Upper lobe of left lung (tissue), 6 donors: ENCODE measurements around the gene KLF2. TPM values are rescaled to one million over a fixed set of nuclear protein-coding genes. Genes with fewer than 3 reads are reported as not detected.

ENCODE experiments used
- ATAC-seq, 2 donors: fragments of 200-7000 bp; cut with Tn5 transposase; one replicate each; pipeline ENCODE4 v1.9.1; 2022; ENCODE audit warnings: mild to moderate bottlenecking in 2 of 2, moderate library complexity in 2 of 2; ENCODE audit not compliant: low FRiP score in 2 of 2
- DNase-seq, 2 donors: peaks; one replicate each; pipeline ENCODE4 v3.0.0-alpha.2; 2019 to 2020
- H3K27ac ChIP-seq, 4 donors: fragments of 200-600 bp; sonication (generic); one replicate each; pipeline ENCODE4 v1.5.1; 2016 to 2019
- H3K27me3 ChIP-seq, 4 donors: fragments of 200-600 bp; sonication (generic); one replicate each; pipeline ENCODE4 v1.5.1; 2017 to 2019
- H3K36me3 ChIP-seq, 4 donors: fragments of 200-600 bp; sonication (generic); one replicate each; pipeline ENCODE4 v1.5.1; 2016 to 2019
- H3K4me1 ChIP-seq, 4 donors: fragments of 200-600 bp; sonication (generic); one replicate each; pipeline ENCODE4 v1.5.1; 2018 to 2019
- H3K4me3 ChIP-seq, 4 donors: fragments of 200-600 bp; sonication (generic); one replicate each; pipeline ENCODE4 v1.5.1; 2017 to 2019; ENCODE audit warnings: mild to moderate bottlenecking in 2 of 4, moderate library complexity in 1 of 4
- H3K9me3 ChIP-seq, 4 donors: fragments of 200-600 bp; sonication (generic); one replicate each; pipeline ENCODE4 v1.5.1; 2018 to 2019
- EP300 ChIP-seq, 4 donors: sonication (generic); formaldehyde crosslinking; IDR thresholded peaks; one replicate each; pipeline ENCODE4 v1.5.1; 2017; ENCODE audit warnings: antibody characterized with exemption in 4 of 4, control low read depth in 2 of 4
- POLR2A ChIP-seq, 4 donors: fragments of 450-650 bp; IDR thresholded peaks; one replicate each; pipeline ENCODE4 v1.5.1; 2016 to 2017; ENCODE audit warnings: antibody characterized with exemption in 4 of 4, mild to moderate bottlenecking in 2 of 4
- POLR2AphosphoS5 ChIP-seq, 2 donors: sonication (generic); formaldehyde crosslinking; IDR thresholded peaks; one replicate each; pipeline ENCODE4 v1.5.1; 2017; ENCODE audit warnings: antibody characterized with exemption in 2 of 2
- WGBS, 2 donors: methylation state at CpG; one replicate each; pipeline ENCODE4 v1.1.5; 2017 to 2018; 5-methylcytosine and 5-hydroxymethylcytosine counted together
- total RNA-seq, 6 donors: library from RNA; depleted of rRNA in 4 of 6; stranded (reverse); fragments of >200 nt in 4 of 6; gene quantifications; one replicate each; pipeline versions ENCODE4 v1.1.0 to v1.2.1, GENCODE V29; 2016 to 2021
- TF ChIP-seq, protein P1 (sequence below), 6 experiments: fragments of 450-650 bp in 4 of 6; fragments of 200-600 bp in 2 of 6; sonication (generic) in 2 of 6; IDR thresholded peaks; one replicate each; pipeline ENCODE4 v1.5.1; 2016 to 2019; ENCODE audit warnings: antibody characterized with exemption in 6 of 6
- donor health status: DM: no; HTN: no; CAD: no; lungs with moderate emphysema.
- donor health status: DM: no; HTN: yes; CAD: no; lungs with severe emphysema.

Gene KLF2
- total RNA-seq, 6 donors from 2014 or later, result 26.2 to 298 (median 75.8) TPM

DNA sequence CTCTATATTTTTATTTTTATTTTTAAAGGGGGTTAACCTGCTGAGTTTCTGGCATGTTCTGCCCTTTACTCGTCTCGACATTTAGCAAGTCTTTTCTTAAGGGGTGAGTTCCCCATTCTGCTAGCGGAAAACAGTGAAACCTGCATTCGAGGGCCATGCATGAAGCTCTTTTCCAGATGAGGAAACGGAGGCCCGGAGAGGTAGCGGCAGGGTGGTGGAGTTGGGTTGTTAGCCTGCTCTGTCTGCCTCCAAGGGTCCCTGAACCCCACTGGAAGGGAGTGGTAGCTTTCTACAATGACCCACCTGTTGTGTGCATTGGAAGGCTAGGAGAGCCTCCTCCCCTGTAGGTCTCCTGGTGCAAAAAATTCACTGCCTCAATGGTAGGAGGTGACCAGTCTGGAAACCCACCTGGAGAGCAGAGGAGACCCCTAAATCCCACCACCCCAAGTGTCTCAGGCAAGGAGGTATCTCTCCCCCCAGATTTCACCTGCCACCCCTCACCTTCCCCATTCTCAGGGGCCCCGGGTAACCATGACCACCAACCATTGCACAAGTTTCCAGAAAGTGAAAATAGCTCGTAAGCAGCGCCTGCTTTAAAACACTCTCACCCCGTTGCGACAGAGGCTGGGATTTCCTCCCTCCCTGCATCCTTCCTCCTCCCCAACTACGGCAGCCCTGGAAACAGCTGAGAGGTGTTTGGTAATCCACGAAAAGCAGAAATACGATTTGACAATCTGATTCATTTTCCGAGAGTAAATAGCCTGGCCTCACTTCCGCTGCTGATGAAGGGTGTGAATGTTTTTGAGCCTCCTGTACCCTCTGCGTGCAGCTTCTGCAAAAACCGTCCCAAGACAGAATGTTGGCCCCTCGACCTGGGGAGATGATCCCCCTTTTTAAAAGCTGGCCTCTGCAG lies 3.5 kb downstream of the KLF2 start:
- no peaks in the 10 kb centered on the region for H3K9me3 ChIP-seq
- H3K4me1 ChIP-seq, result peaks cover 33 to 64% (median 38%) of the 10 kb centered on the region in 4 donors
- H3K27me3 ChIP-seq, result no peaks in the 10 kb centered on the region
- TF ChIP-seq, protein P1, sequence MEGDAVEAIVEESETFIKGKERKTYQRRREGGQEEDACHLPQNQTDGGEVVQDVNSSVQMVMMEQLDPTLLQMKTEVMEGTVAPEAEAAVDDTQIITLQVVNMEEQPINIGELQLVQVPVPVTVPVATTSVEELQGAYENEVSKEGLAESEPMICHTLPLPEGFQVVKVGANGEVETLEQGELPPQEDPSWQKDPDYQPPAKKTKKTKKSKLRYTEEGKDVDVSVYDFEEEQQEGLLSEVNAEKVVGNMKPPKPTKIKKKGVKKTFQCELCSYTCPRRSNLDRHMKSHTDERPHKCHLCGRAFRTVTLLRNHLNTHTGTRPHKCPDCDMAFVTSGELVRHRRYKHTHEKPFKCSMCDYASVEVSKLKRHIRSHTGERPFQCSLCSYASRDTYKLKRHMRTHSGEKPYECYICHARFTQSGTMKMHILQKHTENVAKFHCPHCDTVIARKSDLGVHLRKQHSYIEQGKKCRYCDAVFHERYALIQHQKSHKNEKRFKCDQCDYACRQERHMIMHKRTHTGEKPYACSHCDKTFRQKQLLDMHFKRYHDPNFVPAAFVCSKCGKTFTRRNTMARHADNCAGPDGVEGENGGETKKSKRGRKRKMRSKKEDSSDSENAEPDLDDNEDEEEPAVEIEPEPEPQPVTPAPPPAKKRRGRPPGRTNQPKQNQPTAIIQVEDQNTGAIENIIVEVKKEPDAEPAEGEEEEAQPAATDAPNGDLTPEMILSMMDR (IDR thresholded peaks at IDR 0.05), result peak in 1 of 6 experiments; percentile 6
- TF ChIP-seq POLR2A (IDR thresholded peaks at IDR 0.05), result peak in 2 of 4 donors; percentile 41 to 45
- peak; percentile 96 to 98 for TF ChIP-seq POLR2AphosphoS5 (IDR thresholded peaks at IDR 0.05)
- peak in 3 of 4 donors; percentile 52 to 80 (median 67) for TF ChIP-seq EP300 (IDR thresholded peaks at IDR 0.05)
- peak in 1 of 2 donors; percentile 94 for DNase-seq
- peak overlapping the region; percentile 60 to 90 (median 76) for H3K4me3 ChIP-seq
- peaks cover 12 to 39% (median 19%) of the 10 kb centered on the region in 4 donors for H3K36me3 ChIP-seq
- peak overlapping the region; percentile 94 to 97 (median 97) for H3K27ac ChIP-seq
- WGBS, 2 donors, result 14 to 16% methylated on average over 19 to 20 of the region's 20 CpGs
- peak; percentile 18 to 61 for ATAC-seq

DNA sequence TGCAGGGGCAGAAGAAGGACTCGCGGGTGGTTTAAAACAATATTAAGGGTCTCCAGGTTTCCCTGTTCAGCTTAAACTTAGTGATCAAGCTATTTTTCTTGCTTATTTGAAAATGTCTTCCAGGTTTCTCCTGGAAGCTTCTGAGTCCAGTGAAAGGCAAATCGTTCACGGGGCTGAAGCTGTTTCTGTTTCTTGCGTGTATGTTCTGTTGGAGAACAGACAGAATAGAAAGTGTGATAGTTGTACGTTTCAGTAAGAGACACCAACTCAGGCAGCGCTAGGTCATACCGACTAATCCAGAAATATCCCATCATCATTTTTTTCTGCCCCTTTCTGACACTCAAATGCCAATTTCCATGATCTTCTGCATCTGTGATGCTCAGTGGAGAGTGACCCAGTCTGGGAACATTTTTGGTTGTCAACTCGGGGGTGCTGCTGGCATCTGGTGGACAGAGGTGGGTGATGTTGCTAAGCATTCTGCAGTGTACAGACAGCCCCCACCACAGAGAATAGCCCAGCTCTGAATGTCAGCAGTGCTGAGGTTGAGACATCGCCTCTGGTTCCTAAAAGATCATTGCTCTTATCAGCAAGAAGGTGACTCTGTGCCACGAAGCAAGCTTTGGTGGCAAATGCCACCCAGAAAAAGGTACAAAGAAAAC lies 4.3 kb downstream of the KLF2 start:
- WGBS, 2 donors, result 27 to 36% methylated on average over 11 of the region's 11 CpGs
- peak overlapping the region in 3 of 4 donors; percentile 70 to 90 (median 82) for H3K4me3 ChIP-seq

DNA sequence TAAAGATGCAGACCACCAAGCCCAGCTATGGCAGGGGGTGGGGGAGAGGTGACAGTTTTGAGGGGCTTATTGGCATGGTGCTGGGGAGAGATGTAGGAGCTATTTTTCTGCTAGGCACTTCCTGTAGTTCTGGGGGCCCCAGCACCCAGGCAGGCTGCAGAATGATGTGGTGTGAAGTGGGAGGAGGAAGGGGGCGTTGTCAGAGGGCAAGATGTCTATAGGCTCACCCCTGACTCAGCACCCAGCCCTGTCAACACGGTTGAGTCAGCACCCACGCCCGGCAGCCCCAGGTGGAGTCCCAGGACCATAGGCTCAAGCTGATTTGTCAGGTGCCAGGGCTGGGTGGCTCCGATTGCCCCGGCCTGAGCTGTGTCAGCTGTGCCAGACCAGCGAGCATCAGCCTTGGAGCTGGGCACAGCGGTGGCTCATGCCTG lies 5.8 kb downstream of the KLF2 start:
- H3K4me1 ChIP-seq, result peaks cover 26 to 53% (median 31%) of the 10 kb centered on the region in 4 donors
- peak overlapping the region; percentile 67 to 97 (median 96) for H3K27ac ChIP-seq
- 38 to 52% methylated on average over 5 to 8 of the region's 8 CpGs for WGBS, 2 donors

More for the DNA sequence above, 4.3 kb downstream of the KLF2 start:
- H3K9me3 ChIP-seq, result no peaks in the 10 kb centered on the region
- H3K27me3 ChIP-seq, result no peaks in the 10 kb centered on the region
- ATAC-seq (no peak), DNase-seq (peak in 1 of 2 donors; percentile 42)
- peak in 1 of 4 donors; percentile 21 for TF ChIP-seq POLR2A (IDR thresholded peaks at IDR 0.05)
- TF ChIP-seq EP300 (IDR thresholded peaks at IDR 0.05), result no peak
- TF ChIP-seq POLR2AphosphoS5 (IDR thresholded peaks at IDR 0.05), result peak; percentile 34 to 68
- TF ChIP-seq, protein P1 (IDR thresholded peaks at IDR 0.05), result peak in 2 of 6 experiments; percentile 19
- peaks cover 12 to 39% (median 19%) of the 10 kb centered on the region in 4 donors for H3K36me3 ChIP-seq
- H3K4me1 ChIP-seq, result peaks cover 28 to 59% (median 33%) of the 10 kb centered on the region in 4 donors
- H3K27ac ChIP-seq, result peak overlapping the region; percentile 94 to 97 (median 97)

More for the DNA sequence above, 5.8 kb downstream of the KLF2 start:
- no peaks in the 10 kb centered on the region for H3K27me3 ChIP-seq
- H3K9me3 ChIP-seq, result no peaks in the 10 kb centered on the region
- TF ChIP-seq, protein P1 (IDR thresholded peaks at IDR 0.05), result no peak
- peak; percentile 63 to 92 for TF ChIP-seq POLR2AphosphoS5 (IDR thresholded peaks at IDR 0.05)
- peak in 1 of 4 donors; percentile 17 for TF ChIP-seq EP300 (IDR thresholded peaks at IDR 0.05)
- TF ChIP-seq POLR2A (IDR thresholded peaks at IDR 0.05), result peak in 1 of 4 donors; percentile 36
- no peak overlapping the region for H3K4me3 ChIP-seq
- H3K36me3 ChIP-seq, result peaks cover 12 to 36% (median 19%) of the 10 kb centered on the region in 4 donors
- ATAC-seq (peak; percentile 58 to 75), DNase-seq (peak; percentile 88)
